PC-3 (cell line): ENCODE data around the gene ASPHD2. TPM values are rescaled to one million over a fixed set of nuclear protein-coding genes. Genes with fewer than 3 reads are reported as not detected.

ENCODE experiments used
- ATAC-seq: fragments of 200-7000 bp; cut with Tn5 transposase; 2 replicates; pipeline ENCODE4 v1.9.1; 2020; ENCODE audit warnings: mild to moderate bottlenecking, moderate library complexity
- BruUV-seq: library from RNA; stranded (reverse); fragments of 400-500 nt; replicated peaks from 2 replicates; lab custom pipeline; 2021; lab: Mats Ljungman, UMichigan
- CTCF ChIA-PET: fragments of 300-600 bp; sonication (Branson Sonifier 250); formaldehyde crosslinking; loops from one replicate; lab custom pipeline; 2022; ENCODE audit warnings: antibody characterized with exemption; lab: Charles Lee
- POLR2A ChIA-PET: fragments of 300-600 bp; sonication (Branson Sonifier 250); formaldehyde crosslinking; loops from one replicate; lab custom pipeline; 2022; ENCODE audit warnings: antibody characterized with exemption; ENCODE audit not compliant: unreplicated experiment; lab: Charles Lee
- DNase-seq: peaks from one replicate; pipeline ENCODE4 v3.0.0-alpha.2; 2015
- H2AFZ ChIP-seq: fragments of 300-600 bp; sonication (generic); 2 replicates; pipeline ENCODE4 v1.6.0; 2016; ENCODE audit warnings: antibody characterized with exemption, low read length
- H3F3A ChIP-seq: fragments of 300-600 bp; sonication (generic); one replicate; pipeline ENCODE4 v1.6.0; 2017; ENCODE audit warnings: antibody characterized with exemption, low read length, control low read depth, mild to moderate bottlenecking; ENCODE audit not compliant: unreplicated experiment
- H3K27ac ChIP-seq: fragments of 300-600 bp; sonication (generic); 2 replicates; pipeline ENCODE4 v1.5.1; 2016; ENCODE audit warnings: mild to moderate bottlenecking, low read length
- H3K27me3 ChIP-seq: fragments of 300-600 bp; sonication (generic); 2 replicates; pipeline ENCODE4 v1.6.1; 2016; ENCODE audit warnings: low read length, mixed read lengths
- H3K36me3 ChIP-seq: fragments of 300-600 bp; sonication (generic); 2 replicates; pipeline ENCODE4 v1.6.1; 2016; ENCODE audit warnings: low read depth, mixed run types, low read length, mixed read lengths
- H3K4me1 ChIP-seq: fragments of 300-600 bp; sonication (generic); 2 replicates; pipeline ENCODE4 v1.5.1; 2016; ENCODE audit warnings: low read length; ENCODE audit not compliant: insufficient read depth
- H3K4me2 ChIP-seq: fragments of 300-600 bp; sonication (generic); 2 replicates; pipeline ENCODE4 v1.6.0; 2016; ENCODE audit warnings: low read length
- H3K4me3 ChIP-seq: fragments of 300-600 bp; sonication (generic); 2 replicates; pipeline ENCODE4 v1.5.1; 2016; ENCODE audit warnings: mild to moderate bottlenecking, low read length, mixed read lengths
- H3K79me2 ChIP-seq: fragments of 300-600 bp; sonication (generic); 2 replicates; pipeline ENCODE4 v1.6.1; 2017; ENCODE audit warnings: low read length, mixed read lengths
- H3K9ac ChIP-seq: fragments of 300-600 bp; sonication (generic); 2 replicates; pipeline ENCODE4 v1.6.0; 2016; ENCODE audit warnings: mild to moderate bottlenecking, low read length
- H3K9me2 ChIP-seq: fragments of 300-600 bp; sonication (generic); replicated peaks from 2 replicates; pipeline ENCODE4 v1.6.1; 2016; ENCODE audit warnings: mixed run types, low read length, mixed read lengths
- H3K9me3 ChIP-seq: fragments of 300-600 bp; sonication (generic); 2 replicates; pipeline ENCODE4 v1.6.1; 2016; ENCODE audit warnings: low read length, mixed read lengths
- H4K20me1 ChIP-seq: fragments of 300-600 bp; sonication (generic); 2 replicates; pipeline ENCODE4 v1.6.1; 2016; ENCODE audit warnings: low read length, mixed read lengths
- EZH2 ChIP-seq: fragments of 300-600 bp; sonication (generic); IDR thresholded peaks from one replicate; pipeline ENCODE4 v1.6.1; 2017; ENCODE audit warnings: antibody characterized with exemption, mild to moderate bottlenecking, low read length; ENCODE audit not compliant: unreplicated experiment
- EZH2phosphoT487 ChIP-seq: fragments of 300-600 bp; sonication (generic); IDR thresholded peaks from 2 replicates; pipeline ENCODE4 v1.6.1; 2018; ENCODE audit warnings: mild to moderate bottlenecking, antibody characterized with exemption, low read length, borderline replicate concordance
- intact Hi-C: fragments of 100-400 bp; cut with micrococcal nuclease; formaldehyde crosslinking; loops from 2 replicates; pipeline ENCODE4 v1.9.0; 2023
- total RNA-seq: library from RNA; depleted of rRNA; stranded (reverse); fragments of >200 nt; gene quantifications from 2 replicates; pipeline ENCODE4 v1.2.3, GENCODE V29; 2014
- TF ChIP-seq, protein P1 (sequence below): fragments of 300-600 bp; sonication (generic); conservative IDR thresholded peaks from 2 replicates; pipeline ENCODE4 v1.5.1; 2017; ENCODE audit warnings: antibody characterized with exemption, low read depth, mild to moderate bottlenecking, low read length

ASPHD2 gene
- total RNA-seq, 1 experiment from 2014 or later = 2.1 TPM

GRCh38 chr22:26453812-26454500, 24.9 kb downstream of the ASPHD2 start:
- no peak overlapping the region for H3K9ac ChIP-seq
- H3K36me3 ChIP-seq = no peaks in the 10 kb centered on the region
- ChIA-PET CTCF (no interaction called here), POLR2A (no interaction called here)
- ATAC-seq (no peak), DNase-seq (no peak)
- H2AFZ ChIP-seq = no peak overlapping the region
- H3K9me2 ChIP-seq = no peaks in the 10 kb centered on the region
- no peak overlapping the region for H3K27ac ChIP-seq
- BruUV-seq = no TSS peak
- H4K20me1 ChIP-seq = no peaks in the 10 kb centered on the region
- H3K4me2 ChIP-seq = no peak overlapping the region
- H3F3A ChIP-seq = no peaks in the 10 kb centered on the region
- no peaks in the 10 kb centered on the region for H3K27me3 ChIP-seq
- TF ChIP-seq EZH2 (no peak), EZH2phosphoT487 (no peak)
- TF ChIP-seq, protein P1, sequence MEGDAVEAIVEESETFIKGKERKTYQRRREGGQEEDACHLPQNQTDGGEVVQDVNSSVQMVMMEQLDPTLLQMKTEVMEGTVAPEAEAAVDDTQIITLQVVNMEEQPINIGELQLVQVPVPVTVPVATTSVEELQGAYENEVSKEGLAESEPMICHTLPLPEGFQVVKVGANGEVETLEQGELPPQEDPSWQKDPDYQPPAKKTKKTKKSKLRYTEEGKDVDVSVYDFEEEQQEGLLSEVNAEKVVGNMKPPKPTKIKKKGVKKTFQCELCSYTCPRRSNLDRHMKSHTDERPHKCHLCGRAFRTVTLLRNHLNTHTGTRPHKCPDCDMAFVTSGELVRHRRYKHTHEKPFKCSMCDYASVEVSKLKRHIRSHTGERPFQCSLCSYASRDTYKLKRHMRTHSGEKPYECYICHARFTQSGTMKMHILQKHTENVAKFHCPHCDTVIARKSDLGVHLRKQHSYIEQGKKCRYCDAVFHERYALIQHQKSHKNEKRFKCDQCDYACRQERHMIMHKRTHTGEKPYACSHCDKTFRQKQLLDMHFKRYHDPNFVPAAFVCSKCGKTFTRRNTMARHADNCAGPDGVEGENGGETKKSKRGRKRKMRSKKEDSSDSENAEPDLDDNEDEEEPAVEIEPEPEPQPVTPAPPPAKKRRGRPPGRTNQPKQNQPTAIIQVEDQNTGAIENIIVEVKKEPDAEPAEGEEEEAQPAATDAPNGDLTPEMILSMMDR = no peak
- no peaks in the 10 kb centered on the region for H3K79me2 ChIP-seq
- intact Hi-C loops = no loop called here
- no peak overlapping the region for H3K4me3 ChIP-seq
- no peaks in the 10 kb centered on the region for H3K9me3 ChIP-seq
- no peaks in the 10 kb centered on the region for H3K4me1 ChIP-seq

- DNase-seq (no peak), ATAC-seq (no peak)
- Histone ChIP-seq H3F3A (no peaks in the 10 kb centered on the region), H3K4me3 (no peak overlapping the region), H3K27me3 (no peaks in the 10 kb centered on the region), H3K4me2 (no peak overlapping the region), H3K79me2 (no peaks in the 10 kb centered on the region), H3K27ac (no peak overlapping the region), H2AFZ (no peak overlapping the region), H4K20me1 (no peaks in the 10 kb centered on the region), H3K9me2 (no peaks in the 10 kb centered on the region), H3K9ac (no peak overlapping the region), H3K36me3 (peaks cover 2% of the 10 kb centered on the region; the same call in 1 of the 2 replicates), H3K9me3 (no peaks in the 10 kb centered on the region), H3K4me1 (no peaks in the 10 kb centered on the region)
- no TSS peak for BruUV-seq
- ChIA-PET POLR2A (no interaction called here), CTCF (no interaction called here)
- TF ChIP-seq EZH2phosphoT487 = no peak
- TF ChIP-seq, protein P1 = no peak
- TF ChIP-seq EZH2 = no peak
- intact Hi-C loops = no loop called here
Observed at GRCh38 chr22:26457661-26458272, 28.7 kb downstream of the ASPHD2 start.

DNA sequence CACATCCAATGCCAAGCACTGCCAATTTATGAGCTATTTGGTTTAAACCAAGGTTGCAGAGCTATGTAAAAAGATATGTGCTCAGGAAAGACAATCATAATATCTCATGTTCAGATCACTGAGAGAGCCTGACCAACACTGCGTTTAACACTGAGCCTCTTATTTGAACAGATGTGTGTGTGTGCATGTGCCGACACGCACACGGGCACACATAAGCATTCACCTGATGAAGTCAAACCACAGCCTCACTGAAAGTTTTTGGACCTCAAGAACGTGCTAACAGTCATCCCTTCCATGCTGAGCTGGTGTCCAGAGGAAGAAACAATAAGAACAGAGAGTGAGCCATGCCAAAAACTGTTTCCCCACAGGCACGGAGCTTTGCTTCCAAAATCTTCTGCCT, 31.1 kb downstream of the ASPHD2 start:
- no peak overlapping the region for H3K4me2 ChIP-seq
- no peaks in the 10 kb centered on the region for H3K79me2 ChIP-seq
- no TSS peak for BruUV-seq
- no peaks in the 10 kb centered on the region for H3K9me3 ChIP-seq
- H3K4me3 ChIP-seq = no peak overlapping the region
- no peak for TF ChIP-seq EZH2
- intact Hi-C loops = no loop called here
- H3F3A ChIP-seq = no peaks in the 10 kb centered on the region
- DNase-seq = no peak
- no peaks in the 10 kb centered on the region for H3K9me2 ChIP-seq
- no peak overlapping the region for H3K27ac ChIP-seq
- H3K9ac ChIP-seq = no peak overlapping the region
- H3K27me3 ChIP-seq = no peaks in the 10 kb centered on the region
- H3K36me3 ChIP-seq = peaks cover 2% of the 10 kb centered on the region; the same call in 1 of the 2 replicates
- no peak for ATAC-seq
- H2AFZ ChIP-seq = no peak overlapping the region
- POLR2A ChIA-PET = no interaction called here
- no peaks in the 10 kb centered on the region for H3K4me1 ChIP-seq
- no peaks in the 10 kb centered on the region for H4K20me1 ChIP-seq
- CTCF ChIA-PET = no interaction called here
